Stimulated activated CD8-positive, alpha-beta memory T cell treated with anti-CD3 and anti-CD28 coated beads, Interleukin-7, amount 100 ng/mL, for 48 hours (primary cell): ENCODE measurements around the gene PPP1R7.

ENCODE experiments used
- DNase-seq, 2 donors: peaks; one replicate each; pipeline ENCODE4 v3.0.0-alpha.2; 2020; ENCODE audit warnings: low read depth in 1 of 2; ENCODE audit errors: extremely low read depth in 1 of 2

Gene PPP1R7

DNA sequence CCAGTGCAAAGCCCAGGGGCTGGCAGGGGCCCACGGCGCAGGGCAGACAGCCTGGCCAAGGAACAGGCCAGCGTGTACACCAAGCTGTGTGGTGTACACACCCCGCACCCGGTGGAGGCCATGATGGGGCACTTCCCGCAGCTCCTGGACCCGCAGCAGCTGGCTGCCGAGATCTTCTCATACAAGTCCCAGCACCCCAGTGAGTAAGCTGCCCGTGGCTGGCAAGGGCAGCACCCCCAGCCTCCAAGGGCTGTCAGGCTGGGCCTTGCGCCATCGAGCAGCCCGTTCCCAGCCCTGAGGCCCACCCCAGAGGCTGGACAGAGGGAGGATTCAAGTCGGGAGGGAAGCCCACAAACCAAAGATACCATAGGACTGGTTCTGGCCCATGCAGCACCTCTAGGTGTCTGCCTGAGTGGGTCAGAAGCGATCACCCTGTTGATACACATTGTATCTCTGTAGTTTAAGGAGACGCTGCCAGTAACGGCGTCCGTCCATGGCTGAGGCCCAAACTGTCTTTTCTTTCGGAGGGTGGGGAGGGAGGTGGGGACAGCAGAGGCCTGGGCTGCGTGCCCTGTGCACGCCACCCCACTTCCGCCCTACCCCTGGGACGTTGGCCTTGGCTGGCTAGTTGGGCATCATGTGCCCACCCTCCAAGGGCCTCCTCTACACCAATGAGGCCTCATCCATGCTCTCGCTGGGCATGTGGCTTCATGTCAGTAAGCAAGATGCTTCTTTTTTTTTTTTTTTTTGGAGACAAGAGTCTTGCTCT is 31.3 kb upstream of the PPP1R7 start:
- DNase-seq: no peak

DNA sequence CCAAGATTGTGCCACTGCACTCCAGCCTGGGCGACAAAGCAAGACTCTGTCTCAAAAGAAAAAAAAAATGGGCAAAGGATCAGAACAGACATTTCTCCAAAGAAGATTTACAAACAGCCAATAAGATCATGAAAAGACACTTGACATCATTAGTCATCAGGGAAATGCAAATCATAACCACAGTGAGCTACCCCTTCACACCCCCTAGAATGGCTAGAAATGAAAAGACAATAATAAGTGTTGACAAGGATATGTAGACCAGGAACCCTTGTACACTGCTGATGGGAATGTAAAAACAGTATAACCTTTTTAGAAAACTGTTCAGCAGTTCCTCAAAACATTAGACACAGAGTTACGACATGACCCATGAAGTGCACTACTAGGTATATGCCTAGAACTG is 29.8 kb upstream of the PPP1R7 start:
- no peak for DNase-seq

DNA sequence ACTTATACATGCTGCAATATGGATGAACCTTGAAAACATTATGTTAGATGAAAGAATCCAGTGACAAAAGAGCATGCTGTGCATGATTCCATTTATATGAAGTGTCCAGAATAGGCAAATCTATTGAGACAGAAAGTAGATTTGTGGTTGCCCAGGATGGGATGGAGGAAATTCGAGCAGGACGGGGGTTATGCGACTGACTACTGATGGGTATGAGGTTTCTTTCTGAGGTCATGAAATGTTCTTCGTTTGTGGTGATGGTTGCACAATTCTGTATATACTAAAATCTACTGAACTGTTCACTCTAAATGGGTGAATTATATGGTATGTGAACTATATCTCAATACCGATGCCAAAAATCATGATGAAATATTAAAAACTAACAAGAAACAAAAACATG is 29.3 kb upstream of the PPP1R7 start:
- DNase-seq: no peak

DNA sequence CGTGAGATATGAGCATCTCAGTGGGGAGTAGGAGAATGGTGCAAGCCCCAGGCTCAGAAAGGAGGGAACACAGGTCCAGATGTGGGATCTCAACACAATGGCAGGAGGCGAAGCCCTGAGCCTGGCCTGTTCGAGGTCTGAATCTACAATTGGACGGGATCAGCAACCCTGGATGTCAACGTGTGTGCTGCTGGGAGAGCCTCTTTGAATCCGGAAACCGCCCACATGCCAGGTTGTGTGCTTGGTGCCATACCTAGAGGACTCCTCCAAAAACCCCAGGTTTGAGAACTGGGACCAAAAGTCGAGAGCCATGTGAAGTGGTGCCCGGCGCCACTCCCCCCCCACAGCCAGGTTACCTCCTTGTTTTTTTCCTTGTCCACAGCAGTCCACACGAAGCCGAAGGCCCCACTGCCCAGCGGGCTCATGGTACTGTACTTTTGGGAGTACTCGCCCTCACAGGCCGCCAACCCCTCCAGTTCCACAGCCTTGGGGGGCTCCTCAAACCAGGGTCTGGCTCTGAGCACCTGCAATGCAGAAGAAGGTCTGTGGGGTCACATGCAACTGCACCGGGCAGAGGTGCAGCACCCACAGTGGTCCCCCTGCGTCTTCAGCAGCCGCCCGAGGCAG is 27.8 kb upstream of the PPP1R7 start:
- no peak for DNase-seq

DNA sequence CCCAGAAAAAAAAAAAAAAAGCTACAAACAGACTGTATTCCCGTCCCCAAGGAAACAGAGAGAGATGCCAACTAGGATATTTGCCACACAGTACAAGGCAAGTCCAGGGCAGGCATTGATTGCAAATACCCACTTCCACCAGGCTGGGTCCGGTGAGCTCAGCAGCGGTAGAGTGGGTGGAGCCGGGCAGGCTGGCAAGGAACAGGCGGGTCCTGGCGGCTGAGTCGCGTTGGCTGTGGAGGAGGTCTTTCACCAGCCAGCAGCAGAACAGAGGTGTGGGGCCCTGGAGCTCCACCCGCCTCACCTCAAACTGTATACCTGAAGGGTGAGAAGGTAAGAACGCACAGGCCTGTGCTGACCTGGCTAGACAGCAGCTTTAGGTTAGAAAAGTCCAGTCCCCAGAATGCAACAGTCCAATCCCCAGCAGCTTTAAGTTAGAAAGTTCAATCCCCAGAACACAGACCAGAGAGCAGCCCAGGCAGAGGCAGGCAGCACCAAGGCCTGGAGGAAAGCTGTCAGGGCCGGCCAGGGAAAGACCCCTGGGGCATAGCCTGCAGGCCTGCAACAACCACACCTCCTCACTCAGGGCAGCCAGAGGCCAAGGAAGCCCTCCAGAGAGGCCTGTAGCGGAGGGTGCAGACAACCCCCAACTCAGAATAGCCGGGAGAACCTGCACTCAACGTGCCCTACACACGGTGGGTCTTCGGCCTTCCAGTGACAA is 26.3 kb upstream of the PPP1R7 start:
- no peak for DNase-seq

DNA sequence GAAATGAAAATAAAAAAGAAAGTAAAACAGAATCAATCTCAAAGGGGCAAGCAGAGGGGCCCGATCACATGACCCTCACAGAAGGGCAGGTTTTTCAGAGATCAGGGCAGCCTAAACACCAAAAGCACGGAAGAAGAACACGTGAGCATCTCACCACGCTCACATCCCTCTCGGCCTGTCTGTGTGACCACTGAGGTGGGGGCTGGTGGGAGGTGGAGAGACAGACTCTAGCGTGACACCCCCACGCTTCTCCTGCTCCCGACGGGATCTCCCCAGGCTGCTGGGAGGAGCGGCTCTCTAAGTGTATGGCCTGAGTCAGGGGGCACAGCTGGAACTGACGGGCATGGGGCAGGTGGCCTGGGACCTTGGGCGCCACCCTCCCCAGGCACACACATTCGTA is 24.6 kb upstream of the PPP1R7 start:
- no peak for DNase-seq

DNA sequence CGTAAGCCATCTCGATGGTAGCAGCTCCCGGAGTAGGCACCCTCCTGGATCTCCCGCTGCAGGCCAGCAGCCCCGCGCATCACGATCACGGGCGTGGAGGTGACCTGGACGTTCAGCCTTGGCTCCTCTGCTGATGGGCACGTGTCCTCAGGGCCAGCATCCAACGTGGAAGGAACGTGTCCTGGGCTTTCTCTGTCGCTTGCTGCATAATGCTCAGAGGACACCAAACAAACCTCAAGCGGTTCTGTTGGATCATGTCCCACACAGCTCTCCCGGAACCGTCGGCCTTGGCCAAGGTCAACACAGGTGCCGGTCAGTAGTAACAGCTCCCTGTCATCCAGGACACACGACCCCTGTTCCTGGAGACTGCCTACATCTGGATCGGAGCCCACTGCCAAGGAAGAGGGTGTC is 24.1 kb upstream of the PPP1R7 start:
- DNase-seq: no peak

DNA sequence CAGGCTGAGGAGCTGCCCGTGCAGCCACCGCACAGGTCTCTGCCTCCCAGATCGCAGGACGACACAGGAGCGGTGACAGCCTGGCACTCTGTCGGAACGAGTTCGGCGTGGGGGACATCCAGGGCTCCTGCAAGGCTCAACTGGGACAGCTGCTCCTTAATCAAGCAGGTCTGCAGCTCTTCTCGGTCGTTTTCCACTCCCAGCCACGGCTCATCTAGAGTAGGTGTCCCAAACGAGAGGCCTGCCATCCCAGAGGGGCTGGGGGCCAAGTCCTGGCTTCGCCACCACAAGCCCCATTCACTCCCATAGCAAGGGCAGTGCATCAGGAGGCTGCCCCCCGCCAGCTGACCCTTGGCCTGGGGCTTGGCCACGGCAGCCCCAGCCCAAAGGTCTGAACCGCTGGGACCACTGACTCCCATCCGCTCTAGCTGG is 23.5 kb upstream of the PPP1R7 start:
- DNase-seq: no peak

DNA sequence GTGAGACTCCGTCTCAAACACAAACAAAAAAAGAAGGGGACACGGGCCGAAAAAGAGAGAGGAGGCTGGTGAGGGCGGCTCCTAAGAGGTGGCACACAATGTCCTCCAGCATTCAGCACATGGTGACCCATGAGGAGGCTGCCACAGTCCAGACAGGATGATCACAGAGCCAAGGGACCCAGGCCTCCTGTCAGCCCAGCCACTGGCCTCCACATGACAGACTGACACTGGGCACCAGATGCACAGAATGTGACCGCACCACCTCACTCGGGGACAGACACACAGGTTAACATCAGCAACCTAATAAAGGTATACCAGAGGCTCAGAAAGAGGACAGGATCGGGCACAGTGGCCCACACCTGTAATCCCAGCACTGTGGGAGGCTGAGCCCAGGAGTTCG is 22.0 kb upstream of the PPP1R7 start:
- DNase-seq: no peak

DNA sequence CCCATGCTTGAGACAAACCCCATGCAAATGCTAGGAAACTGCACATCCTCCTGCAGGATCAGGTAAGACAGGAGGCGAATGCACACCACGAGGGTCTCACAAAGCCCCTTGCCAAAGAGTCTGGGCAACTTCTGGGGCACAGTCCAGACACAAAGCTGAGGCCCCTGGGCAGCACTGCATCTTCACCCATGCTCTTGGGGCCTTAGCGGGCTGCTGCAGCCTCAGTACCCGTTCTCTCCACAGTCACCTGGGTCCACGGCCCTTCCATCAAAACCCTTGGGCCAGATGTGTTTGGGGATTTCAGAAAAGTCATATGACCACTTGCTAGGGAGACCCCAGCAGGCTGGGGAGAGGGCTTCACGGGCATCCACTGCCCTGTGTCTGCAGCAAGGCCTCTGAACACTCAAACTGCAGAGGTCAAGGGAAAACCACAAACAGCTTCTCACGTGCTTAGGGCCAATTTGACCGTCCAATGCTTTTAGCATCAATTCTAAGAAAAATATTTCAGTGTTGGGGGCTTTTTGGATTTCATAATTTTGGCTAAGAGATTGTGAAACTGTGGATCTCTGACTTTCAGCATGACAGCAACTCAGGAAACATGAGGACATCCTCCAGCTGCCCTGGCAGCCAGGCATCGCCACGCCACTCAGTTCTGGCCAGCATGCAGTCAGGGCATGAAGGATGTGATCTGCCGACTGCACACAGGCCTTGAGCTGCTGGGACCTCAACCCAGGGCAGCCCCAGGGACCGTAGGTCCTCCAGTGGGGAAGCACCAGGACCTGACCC is 21.0 kb upstream of the PPP1R7 start:
- no peak for DNase-seq

DNA sequence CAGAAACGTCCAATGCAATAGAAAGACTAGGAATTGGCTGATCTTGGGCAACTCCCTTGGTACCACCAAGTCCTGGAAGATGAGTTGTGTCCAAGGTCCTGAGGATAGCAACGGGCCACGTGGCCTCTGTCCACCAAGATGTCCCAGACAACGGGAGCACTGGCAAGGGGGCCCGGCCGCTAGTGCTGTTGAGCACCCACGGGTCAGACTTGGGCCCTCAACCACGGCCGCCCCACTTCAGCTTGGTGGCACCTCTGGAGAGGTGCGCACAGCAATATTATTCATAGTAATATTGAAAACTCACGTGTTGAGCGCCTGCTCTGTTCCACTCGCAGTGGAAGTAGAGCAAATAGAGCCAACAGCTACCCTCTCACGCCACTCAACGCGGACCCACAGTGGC is 20.0 kb upstream of the PPP1R7 start:
- DNase-seq: no peak

DNA sequence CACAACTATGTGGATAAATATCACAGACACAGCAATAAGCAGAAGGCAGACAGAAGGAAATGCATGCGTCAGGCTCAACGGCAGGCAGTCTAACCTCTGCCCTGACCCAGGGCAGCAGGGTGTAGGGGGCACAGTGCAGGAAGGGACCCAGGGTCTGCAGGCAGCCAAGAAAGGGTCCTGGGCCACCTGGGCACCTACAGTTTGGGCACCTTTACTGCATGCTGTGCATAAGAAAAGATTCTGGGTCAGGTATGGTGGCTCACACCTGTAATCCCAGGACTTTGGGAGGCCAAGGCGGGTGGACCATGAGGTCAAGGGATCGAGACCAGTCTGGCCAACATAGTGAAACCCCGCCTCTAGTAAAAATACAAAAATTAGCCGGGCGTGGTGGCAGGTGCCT is 18.7 kb upstream of the PPP1R7 start:
- DNase-seq: no peak

DNA sequence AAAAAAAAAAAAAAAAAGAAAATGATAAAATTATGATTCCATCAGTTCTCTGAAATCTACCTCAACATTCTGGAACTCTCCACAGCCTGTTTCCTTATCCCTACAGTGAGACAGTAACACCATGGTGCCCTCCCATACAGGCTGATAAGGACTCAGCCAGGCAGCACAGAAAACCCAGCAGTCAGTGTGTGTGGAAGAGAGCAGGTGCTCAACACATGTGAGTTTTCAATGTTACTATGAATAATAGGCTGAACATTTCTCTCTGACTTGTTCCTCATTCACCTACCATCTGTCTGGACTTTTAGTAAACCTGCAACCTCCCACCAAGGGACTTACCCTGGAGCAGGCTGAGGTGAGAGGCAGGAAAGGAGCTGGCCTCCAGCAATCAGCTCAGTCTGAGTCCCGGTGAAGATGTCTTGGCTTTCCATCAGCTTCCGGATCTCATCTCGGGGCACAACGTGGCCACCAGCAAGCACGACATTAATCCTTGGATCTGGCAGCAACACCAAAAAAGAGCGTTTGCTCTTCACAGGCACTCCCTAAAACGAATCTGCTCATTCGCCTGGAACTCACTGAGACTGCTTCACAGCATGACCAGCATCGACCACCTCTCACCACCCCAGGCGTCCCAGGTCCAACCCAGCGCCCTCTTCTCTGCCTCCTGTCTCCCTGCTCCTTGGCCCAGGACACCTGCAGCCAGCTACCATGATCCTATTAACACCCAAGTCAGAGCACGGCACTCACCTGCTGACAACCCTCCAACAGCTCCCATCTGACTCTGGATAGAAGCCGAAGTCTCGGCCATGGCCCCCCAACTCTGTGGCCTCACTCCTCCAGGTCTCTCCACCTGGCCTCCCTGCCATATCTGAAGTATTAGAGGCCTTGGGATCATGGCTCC is 17.5 kb upstream of the PPP1R7 start:
- DNase-seq: no peak

DNA sequence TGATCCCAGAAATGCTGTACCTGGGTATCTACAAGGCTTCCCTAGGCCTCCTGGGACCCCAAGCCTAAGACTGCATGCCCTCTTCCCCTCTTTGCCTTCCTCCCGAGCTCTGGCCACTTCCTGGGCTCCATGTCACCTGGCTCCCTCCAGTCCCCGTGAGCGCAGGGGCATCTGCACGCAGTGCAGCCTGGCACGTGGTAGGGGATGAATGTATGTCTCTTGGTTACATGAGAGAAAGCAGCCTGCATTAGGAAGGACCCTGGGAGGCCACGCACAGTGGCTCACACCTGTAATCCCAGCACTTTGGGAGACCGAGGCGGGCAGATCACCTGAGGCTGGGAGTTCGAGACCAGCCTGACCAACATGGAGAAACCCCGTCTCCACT is 16.8 kb upstream of the PPP1R7 start:
- no peak for DNase-seq

DNA sequence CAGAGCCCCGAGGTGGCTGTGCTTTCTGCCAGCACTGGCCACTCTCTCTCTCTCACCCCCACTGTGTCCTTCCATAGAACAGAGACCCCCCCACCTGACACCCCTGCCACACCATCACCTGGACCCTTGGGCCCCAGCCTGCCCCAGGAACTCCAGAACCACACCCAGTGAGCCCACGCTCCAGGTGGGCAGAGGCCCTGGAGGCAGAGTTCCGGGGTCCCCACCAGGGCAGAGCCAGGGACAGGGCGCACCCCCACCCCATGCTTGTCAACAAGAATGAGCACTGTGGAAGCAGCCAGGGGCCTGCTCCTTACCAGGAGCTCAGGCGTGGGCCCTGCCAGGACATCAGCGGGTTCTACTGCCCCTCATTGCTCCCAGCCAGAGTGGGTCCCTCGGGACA is 15.6 kb upstream of the PPP1R7 start:
- no peak for DNase-seq

DNA sequence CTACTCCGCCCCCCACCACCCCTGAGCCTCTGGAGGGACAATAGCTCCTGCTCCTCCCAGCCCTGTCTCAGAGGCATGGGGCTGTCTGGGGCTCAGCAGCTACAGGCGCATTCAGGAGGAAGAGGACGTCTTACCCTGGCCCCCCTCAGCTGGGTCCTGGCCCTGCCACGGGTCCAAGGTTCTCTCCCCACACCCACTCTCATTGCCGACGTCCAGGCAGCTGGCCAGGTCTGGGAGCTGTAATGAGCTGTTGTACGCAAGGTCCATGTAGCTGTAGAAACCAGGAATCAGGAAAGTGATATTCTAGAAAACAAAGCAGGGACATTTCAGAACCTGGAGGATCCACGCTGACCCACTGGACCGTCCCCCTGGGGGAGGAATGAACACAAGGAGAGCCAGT is 14.5 kb upstream of the PPP1R7 start:
- no peak for DNase-seq

DNA sequence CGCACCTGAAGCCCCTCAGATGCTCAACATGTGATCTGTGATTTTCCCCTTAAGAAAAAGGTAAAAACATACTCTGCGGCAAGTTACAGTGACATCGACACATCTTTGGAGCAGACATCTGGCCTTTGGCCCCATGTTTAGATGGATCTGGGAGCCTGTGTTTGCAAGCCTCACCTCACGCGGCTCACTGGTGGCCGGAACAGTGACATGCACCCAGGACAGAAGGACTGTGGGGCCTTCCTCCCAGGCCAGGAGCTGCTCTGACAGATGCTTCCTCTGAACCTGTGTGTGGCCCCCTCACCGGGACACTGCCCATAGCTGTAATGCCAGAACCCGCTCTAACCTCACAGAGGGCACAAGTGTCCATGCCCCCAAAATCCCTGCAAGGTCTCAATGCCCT is 14.1 kb upstream of the PPP1R7 start:
- DNase-seq: no peak

DNA sequence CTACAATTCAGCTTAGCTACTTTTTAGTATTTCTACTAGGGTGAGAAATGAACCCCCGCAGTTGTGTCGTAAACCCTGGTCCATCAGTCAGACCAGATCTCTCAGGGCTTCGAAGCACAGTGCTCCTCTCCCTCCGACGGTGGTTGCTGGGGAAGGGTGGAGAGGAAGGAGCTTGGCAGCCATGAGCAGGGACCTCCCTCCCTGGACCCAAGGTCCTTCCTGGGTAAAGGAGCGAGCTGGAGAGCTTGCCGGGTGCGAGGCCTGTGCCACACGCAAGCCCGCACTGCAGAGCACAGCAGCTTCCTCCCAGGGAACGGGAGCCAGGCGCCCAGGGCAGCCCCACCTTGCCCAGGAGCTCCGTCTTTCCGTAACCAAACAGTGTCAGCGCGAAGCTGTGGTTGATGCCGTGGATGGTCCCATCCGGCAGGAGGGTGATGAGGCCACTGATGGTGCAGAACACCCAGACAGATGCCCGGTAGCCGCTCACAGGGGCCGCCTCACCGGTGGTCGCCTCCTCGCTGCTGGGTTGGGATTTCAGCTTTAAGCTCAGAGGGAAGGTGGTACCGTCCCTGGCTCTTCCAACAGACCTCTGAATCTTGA is 13.5 kb upstream of the PPP1R7 start:
- DNase-seq: no peak

DNA sequence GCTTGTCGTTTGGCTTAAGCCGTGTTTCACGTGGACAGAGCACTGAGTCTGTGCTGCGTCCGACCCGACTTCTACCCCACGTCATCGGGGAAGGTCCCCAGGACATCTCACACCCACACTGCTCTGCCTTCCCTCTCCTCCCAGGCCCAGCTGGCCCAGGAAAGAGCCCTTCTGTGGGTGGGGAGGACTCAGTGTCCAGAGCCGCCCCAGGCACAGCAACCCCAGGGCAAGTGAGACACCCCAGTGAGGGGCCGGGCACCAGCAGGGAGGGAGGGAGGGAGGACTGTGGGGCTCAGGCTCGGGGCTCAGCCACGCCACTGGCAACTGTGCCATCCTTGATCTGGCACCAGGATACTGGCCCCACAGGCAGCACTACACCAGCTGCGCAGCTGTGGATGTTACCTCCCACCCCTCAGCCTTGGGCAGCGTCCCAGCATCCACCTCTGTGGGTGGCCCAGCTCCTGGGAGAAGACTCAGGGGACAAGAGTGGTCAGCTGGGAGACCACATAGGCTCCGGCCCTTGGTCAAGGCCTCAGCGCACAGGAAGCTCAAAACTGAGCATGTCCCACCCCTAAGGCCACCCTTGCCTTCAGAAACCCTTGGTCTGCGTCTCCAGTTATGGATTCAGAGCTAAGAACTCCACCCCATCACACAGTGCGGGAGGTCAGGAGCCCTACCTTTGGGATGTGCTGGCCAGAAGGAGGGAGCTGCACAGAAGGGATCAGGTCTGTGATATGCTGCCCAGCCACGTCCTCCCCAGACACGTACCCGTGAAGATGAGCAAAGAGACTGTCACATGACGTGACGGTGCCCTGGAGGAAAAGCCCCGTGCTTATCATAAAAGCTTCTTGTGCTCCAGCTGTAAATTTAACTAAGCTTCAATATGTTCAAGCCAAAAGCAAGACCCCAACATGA is 12.7 kb upstream of the PPP1R7 start:
- DNase-seq: no peak
